GM18907 (cell line): ENCODE results near the gene C1orf94.
"Not testable (repeated sequence)": the region's sequence is repeated elsewhere in the genome, so short reads cannot be mapped to it uniquely, and the experiment has no call there.

Experiments
- ATAC-seq: cut with Tn5 transposase; IDR thresholded peaks from one replicate; pipeline ENCODE4 v1.9.1; 2021; ENCODE audit warnings: mild to moderate bottlenecking, moderate library complexity; ENCODE audit not compliant: unreplicated experiment

The C1orf94 gene

DNA sequence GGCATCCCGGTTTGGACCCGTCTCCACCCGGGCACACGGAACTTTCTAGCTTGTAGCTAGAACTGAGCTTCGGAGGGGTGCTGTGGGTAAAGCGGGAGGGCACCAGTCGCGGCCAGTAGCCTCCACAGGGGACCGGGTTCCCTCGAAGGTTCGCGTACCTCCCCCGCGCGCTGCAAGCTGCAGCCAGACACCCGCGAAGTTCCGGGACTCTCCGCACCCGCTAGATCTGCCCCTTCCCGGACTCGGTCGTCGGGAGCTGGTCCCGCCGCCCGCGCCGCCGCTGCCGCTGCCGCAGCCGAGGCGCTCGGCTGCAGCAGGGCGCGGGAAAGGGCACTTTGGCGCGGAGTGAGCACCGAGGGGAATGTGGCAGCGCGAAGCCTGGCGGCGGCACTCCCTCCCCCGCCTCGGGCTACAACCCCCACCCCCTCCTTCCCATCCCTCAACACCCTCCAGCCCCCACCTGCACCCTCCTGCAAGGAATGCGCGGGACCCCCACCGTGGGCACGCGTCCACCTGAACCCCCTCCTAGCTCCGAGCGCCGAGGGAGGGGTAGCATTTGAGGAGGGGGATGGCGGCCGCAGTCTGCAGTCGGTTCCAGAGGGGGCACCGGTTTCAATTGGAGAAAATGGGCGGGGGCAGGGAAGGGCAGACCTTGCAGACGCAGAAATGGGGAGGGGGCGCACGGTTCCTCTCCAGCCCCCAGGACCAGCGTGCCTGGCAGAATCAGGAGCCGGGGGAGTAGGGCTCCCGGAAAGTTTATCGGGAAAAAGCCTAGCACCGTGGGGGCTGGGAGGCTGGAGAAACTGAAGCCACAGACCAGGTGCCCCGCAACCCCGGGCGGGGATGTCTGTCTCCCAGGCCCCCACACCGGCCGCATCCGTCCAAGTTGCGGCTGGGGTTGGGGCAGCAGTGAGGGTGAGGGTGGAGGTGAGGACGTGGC, 12.6 kb upstream of the C1orf94 start:
- ATAC-seq: no peak

DNA sequence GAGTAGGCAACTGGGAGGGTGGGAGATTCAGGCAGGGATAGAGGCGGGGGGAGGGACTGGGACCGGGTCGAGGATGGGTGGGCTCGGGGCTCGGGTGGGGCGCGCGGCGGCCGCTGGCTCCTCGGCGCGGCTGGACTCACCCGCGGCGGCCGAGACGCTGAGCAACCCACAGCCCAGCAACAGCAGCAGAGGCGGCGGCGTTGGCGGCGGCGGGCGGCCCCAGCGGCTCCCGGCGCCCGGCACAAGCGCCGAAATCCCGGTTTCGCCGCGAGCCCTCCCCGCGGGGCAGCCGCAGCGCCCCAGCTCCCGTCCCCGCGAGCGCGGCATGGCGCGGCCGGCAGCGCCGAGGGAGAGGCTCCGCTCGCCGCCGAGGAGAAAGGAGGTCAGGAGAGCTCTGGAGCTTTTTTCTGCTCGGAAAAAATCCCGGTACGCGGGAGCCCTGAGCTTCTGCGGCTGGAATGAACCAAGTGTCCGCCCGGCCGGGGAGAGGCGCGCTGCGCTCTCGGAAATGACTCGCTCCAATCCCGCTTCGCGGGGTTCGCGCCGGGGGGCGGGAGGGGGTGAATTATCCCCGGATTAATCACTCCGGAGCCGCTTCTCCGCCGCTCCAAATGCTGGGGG, 11.8 kb upstream of the C1orf94 start, which contains the start of gene CSMD2:
Gene CSMD2, minus strand, starts transcription at position 460 of the 621 bp plus-strand sequence. Its CDS starts 133 bp downstream, at position 327.
- no peak for ATAC-seq

DNA sequence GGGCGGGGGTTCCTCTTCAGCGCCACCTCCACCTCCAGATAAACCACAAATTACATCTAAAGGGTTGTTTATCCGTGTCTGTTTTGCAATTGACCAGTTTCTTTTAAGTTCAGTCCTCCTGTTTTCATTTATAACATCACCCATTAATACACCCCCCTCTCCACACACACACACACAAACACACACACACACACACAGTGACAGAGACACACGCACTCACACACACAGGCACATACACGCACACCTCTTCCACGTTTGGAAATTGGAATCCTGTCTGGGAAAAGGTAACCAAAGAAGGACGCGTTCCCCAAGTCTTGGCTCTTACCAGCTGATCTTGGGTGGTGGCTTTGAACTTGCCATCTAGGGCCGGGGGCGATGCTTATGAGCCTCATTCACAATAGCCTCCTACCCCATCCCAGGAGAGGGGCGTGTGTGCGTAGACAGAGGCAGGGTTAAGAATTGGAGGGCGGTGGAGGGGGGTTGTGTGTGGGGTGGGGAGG, 11.2 kb upstream of the C1orf94 start:
- no peak for ATAC-seq

DNA sequence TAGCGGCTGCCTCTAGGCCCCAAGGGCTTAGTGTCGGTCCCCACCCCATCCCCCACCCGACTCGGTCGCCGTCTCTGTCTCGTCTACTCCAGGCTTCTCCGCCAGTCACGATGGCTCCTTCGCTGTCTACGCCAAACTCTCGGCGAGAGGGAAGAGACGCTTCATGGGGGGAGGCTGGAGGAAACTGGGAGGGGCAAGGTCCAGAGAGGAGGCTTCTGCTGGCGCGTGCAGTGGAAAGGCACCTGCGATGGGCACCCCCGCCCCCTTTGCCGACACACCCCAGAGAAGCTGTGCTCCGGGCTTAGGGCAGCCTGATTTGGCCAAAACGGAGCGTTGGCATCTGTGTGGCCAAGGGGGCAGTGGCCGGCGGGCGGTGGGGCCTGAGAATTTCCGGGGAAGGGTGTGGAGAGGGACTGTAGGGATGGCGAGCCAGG, 10.5 kb upstream of the C1orf94 start:
- no peak for ATAC-seq

DNA sequence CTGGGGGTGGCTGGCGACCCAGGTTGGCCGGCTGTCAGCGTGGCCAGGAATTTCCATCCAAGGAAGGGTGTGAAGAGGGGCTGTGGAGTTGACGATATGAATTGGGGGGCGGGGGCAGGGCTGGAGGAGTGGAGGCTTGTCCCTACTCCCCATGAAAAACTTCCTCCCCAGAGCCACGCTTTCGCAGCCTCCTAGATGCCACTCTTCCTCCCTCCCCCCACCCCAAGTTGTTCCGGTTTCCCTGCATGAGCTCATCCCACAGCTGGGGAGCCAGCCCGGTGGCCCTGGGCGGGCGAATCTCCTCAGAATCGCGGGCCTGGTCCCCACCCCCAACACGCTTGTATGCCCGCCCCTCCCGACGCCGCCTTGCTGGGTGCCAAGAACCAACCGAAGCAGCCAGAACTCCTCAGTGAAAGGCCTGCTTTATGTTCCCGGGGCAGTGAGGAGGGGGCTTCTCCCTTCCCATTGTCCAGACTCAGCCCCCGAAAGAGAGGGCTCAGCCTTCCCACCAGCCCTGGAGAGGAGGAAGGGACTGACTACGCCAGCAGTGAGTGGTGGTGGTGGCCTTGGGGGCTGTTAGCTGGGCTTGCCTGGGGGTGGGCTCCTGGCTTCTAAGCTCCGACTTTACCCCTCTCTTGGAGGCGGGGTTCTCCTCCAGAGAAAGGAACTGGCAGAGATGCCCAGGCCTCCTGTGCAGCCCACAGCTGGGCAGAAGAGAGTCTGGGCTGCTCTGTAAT, 9.9 kb upstream of the C1orf94 start:
- no peak for ATAC-seq

DNA sequence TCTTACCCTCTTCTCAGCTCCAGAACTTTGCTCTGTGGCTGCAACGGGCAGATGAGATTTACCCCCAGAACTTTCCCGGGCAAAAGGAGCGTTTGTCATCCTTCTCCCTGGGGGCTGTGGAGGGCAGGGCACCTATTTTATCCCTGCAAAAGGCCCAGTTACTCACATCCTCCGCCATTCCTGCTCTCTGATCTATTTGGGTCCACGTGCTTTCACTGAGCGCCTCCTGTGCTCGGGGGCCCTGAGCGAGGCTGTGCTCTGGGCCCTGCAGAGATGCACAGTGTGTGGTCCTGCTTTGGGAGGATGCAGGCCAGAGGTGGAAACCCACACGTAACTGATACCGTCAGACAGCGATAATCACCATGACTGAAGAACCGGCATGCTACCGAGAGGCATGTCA, 9.3 kb upstream of the C1orf94 start:
- no peak for ATAC-seq

DNA sequence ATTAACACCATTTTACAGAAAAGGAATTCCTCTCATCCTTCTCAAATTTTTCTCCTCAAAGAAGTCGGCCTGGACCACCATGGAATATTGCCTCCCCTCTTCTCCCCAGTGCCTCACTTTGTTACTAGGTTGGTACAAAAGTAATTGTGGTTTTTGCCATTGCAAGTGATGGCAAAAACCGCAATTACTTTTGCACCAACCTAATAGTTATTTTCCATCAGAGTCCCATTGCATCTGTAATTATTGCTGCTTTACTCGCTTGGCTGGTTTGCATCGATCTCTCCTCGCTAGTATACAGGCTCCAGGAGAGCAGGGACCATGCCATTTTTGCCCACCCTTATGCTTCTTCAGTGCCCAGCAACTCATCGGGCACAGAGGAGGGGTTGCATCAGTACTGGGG, 963 bp upstream of the C1orf94 start:
- ATAC-seq: no peak

DNA sequence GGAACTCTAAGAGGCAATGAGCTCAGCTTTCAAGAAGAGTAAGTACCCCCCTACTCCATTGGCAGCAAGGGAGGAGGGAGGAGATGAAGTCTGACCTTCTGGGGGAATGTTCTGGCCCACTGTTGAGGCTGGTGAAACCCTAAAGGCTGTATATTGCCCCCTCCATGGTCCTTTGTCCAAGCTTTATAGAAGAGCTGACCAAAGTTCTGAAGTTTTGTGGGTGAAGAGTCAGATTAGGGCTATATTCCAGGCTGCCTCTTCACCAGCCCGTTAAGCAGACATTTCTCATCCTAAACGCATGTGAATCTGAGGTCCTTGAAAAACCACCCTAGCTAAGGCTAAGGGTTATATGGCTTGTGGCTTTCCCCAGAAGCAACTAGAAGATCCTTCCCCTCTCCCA, 1.4 kb downstream of the C1orf94 start:
- ATAC-seq: no peak

DNA sequence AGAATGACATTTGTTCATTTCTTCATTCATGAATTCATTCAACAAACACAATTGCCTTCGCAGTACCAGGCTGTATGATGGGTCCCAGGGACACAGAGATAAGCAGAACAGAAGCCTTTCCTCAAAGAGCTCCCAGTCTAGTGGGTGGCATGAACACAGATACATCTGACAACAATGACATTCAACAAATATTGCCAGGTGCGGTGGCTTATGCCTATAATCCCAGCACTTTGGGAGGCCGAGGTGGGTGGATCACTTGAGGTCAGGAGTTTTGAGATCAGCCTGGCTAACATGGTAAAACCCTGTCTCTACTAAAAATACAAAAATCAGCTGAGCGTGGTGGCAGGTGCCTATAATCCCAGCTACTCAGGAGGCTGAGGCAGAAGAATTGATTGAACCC, 6.7 kb downstream of the C1orf94 start:
- not testable (repeated sequence) for ATAC-seq

DNA sequence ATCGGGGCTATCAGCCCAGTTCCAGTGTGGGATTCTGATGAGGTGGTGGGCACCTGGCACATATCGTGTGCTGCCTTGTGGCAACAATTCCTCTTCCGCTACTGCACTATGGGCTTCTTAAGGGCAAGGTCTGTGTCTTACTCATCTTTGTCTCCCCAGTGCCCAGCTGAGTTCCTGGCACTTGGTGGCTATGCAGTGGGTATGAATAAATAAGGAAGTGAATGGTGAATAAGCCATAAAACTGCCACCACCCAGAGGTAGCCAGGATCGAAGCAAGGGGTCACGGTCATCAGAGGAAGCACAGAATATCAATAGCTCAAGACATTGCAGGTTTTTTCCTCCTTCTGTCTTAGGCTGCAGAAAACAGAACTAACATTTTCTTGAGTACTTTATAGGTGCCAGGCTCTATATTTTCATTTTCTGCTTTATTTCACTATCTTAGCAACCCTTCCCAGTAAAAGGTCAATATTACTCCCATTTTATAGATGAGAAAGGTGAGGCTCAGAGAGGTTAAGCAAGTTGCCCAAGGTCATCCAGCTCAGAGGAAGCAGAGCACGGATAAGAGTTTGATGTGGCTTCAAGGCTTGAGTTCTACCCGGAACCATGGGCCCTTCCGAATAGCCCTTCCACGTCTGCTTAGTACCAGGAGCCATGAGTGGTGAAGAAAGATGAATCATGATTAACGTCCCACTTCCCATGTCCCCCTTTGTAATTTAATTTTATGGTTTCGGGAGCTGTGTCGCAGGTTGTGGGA, 10.2 kb downstream of the C1orf94 start:
- no peak for ATAC-seq

DNA sequence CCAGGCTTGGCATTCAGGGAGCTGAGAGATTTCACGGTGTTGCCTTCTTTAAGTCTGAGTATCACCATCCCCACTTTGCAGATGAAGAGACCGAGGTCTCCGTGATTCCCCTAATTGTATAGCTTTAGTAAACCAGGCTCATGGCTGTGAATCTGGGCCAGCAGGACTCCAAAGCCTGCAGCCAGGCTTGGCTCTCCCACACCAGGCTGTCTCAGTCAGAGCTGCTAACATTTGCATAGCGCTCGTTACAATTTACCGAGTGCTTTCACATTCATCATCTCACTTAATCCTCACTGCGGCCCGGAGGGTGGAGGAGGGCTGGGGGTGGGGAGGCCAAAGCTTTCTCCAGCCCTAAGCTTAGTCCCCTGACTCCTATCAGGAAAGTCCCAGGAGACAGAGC, 11.7 kb downstream of the C1orf94 start:
- ATAC-seq: no peak

DNA sequence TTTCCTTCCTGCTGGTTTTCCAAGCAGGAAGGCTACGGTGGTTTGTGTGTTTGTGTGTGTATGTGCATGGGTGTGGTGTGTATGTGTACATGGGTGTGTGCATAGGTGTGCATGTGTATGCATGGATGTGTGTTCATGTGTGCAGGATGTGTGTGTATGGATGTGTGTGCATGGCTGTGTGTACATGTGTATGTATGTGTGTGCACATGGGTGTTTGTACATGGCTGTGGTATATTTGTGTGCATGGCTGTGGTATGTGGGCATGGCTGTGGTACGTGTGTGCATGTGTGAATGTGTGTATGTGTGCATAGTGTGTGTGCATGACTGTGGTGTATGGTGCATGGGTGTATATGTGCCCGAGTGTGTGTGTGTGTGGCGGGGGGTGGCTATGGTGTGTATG, 12.3 kb downstream of the C1orf94 start:
- ATAC-seq: no peak

DNA sequence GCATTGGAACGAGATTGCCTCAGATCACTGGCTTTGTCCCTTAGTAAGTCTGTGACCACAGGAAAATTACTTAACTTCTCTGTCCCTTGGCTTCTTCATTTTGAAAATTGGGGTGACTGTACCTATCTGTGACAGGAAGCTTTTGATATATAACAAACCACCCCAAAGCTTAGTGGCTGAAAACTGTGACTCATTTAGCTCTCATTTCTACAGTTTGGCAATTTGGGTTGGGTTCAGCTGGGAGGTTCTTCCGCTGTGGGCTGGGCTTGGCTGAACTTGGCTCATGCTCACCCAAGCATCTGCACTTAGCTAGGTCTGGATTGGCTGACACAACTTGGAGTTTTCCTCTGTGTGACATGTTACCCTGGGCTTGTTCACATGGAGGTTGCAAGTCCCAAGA, 14.0 kb downstream of the C1orf94 start:
- no peak for ATAC-seq

DNA sequence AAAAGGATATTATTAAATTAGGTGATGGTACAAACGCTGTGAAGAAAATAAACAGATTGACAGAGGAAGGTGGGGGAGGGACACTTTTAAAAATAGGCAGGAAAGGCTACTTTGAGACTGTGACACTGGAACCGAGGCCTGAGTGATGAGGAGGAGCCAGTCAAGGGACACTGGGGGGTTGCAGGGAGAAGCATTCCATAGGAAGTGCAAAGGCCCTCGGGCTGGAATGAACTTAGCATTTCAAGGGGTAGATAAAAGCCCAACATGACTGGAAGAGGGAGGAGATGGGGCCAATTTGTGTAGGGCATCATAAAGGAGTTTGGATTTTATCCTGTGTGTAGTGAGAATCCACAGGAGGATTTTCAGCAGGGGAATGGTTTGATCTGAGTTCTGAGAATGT, 15.9 kb downstream of the C1orf94 start:
- ATAC-seq: no peak

DNA sequence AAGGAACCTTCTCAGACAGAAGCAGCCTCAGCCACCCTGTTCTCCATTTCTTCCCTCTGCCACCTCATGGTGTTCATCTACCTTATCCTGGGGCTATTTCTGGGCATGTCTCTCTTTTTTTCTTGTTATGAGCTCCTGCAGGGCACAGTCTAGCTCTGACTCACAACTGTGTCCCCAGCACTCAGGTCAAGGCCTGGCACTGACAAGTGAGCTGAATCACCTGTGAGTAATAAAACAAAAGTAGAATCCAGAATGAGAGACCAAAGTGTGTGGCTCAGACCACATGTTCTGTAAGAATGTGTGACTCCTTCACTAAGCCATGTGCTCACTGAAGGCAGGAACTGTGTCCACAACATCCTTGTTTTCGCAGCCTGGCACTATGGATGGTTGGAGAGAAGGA, 23.2 kb downstream of the C1orf94 start:
- no peak for ATAC-seq

DNA sequence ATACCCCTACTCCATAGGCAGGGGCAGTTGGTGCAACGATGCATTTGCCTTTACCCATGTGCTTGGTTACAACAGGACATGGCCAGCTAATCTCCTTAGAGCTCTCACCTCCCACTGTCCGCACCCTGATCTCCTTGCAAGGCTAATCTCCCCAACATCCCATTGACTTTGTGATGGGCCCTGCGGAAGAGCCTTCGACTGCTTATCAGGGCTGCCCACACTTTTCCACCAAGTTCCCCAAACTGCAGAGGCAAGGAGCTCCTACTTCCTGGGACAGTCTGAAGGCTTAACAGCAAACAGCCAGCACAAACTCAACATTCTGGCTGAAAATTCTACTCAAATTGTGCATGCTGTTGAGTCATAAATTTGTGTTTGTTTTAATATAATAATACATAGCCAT, 36.0 kb downstream of the C1orf94 start:
- no peak for ATAC-seq

DNA sequence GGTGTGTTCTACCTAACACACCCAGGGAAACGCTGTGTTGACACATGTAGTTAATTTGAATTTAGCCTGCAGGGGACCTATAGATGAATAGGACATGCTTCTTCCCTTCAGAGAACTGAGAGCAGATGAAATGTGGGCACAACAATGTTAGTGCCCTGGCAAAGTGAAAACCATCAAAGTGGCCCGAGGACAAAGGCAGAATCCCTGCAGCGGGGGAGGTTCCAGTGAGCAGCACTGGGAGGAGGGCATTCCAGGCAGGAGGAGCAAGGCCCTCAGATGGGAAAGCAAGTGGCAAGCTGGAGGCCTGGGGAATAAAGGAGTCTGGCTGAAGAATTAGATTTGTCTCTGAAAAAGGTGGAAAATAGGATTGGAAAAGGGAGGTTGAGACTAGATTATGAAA, 37.2 kb downstream of the C1orf94 start:
- no peak for ATAC-seq

DNA sequence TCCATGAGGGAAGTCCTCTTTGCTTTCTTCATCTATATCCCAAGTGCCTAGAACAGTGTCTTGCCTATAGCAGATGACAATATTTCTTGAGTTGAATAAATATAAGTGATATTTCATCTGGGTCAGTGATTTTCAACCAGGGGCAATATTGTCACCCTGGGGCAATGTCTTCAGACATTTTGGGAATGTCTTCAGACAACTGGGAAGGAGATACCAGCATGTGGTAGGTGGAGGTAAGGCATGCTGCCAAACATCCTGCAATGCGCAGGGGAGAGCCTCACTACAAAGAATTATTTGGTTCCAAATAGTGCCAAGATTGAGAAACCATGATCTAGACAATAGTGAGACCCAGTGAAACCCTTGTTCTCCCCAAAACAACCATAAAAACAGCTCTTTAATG, 54.7 kb downstream of the C1orf94 start:
- no peak for ATAC-seq

DNA sequence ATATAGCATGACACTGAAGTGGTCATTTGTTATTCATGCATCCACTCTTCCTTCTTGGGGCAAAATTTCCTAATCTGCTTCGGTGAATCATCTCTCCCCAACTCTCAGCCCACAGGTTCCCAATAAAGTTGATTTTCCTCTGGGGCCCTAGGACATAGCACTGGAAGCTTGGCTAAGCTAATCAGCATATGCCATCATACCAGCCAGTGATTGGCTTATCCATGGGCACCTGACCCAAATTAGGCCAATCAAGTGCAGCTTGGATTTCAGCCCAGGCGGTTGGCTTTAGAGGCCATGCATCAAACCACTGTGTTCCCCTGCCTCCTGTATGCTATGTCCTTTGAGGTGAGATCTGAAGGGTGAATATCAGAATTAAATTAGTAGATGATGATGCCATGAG, 58.9 kb downstream of the C1orf94 start:
- no peak for ATAC-seq

DNA sequence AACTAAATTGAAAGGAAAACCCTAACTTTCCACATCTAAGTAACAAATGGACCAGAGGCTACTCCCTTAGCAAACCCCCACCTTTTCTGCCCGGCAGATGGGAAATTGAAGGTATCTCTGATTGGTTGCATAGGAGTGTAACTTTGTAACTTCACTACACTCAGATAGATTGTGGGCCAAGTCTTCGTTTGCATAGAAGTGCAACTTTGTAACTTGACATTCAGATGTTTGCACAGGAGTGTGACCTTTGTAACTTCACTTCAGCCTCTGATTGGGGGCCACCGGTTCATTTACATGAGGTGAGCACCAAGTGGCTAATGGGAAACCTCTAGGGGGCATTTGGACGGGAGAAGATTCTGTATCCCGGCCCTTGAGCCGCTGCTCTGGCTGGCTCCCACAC, 59.4 kb downstream of the C1orf94 start:
- no peak for ATAC-seq
